Kidney (tissue), 14 donors: ENCODE data around the gene IMMT. TPM values are rescaled to one million over a fixed set of nuclear protein-coding genes. Genes with fewer than 3 reads are reported as not detected.

ENCODE experiments used
- DNase-seq, 5 donors: peaks; one replicate each; pipeline ENCODE4 v3.0.0-alpha.2; 2013 to 2020
- FAIRE-seq: peaks from 2 replicates; lab custom pipeline; 2012; peaks lifted over from hg19 to GRCh38; lab: Jason Lieb, UNC
- H3K27ac ChIP-seq, 2 donors: one replicate each; pipeline ENCODE4 v1.7.0; 2013; ENCODE audit warnings: low read depth in 2 of 2, low read length in 2 of 2, inconsistent platforms in 1 of 2
- H3K27me3 ChIP-seq: one replicate; pipeline ENCODE4 v1.7.1; 2013; ENCODE audit warnings: low read length, inconsistent platforms; ENCODE audit not compliant: control insufficient read depth, insufficient read depth
- H3K36me3 ChIP-seq, 3 donors: one replicate each; pipeline versions ENCODE4 v1.7.0 to v1.7.1; 2013; ENCODE audit warnings: low read length in 3 of 3, control low read depth in 1 of 3, inconsistent platforms in 1 of 3; ENCODE audit not compliant: insufficient read depth in 3 of 3, control insufficient read depth in 2 of 3
- H3K4me1 ChIP-seq, 3 donors: one replicate each; pipeline versions ENCODE4 v1.7.0 to v1.7.1; 2013; ENCODE audit warnings: low read length in 3 of 3, inconsistent platforms in 1 of 3, low read depth in 1 of 3; ENCODE audit not compliant: control insufficient read depth in 2 of 3, insufficient read depth in 2 of 3
- H3K4me3 ChIP-seq, 3 donors: one replicate each; pipeline versions ENCODE4 v1.7.0 to v1.8.1; 2013; ENCODE audit warnings: low read length in 3 of 3, control low read depth in 1 of 3, inconsistent platforms in 1 of 3
- H3K9ac ChIP-seq, 3 donors: one replicate each; pipeline versions ENCODE4 v1.7.0 to v1.7.1; 2013; ENCODE audit warnings: low read length in 3 of 3, control low read depth in 1 of 3, inconsistent platforms in 1 of 3
- H3K9me3 ChIP-seq, 3 donors: one replicate each; pipeline versions ENCODE4 v1.7.0 to v1.7.1; 2013; ENCODE audit warnings: low read length in 3 of 3, control low read depth in 1 of 3, inconsistent platforms in 1 of 3; ENCODE audit not compliant: control insufficient read depth in 2 of 3, insufficient read depth in 1 of 3
- intact Hi-C: fragments of 100-400 bp; cut with DNase I; formaldehyde crosslinking; loops from one replicate; pipeline ENCODE4 v1.11.1; 2022
- polyA plus RNA-seq: library from polyadenylated mRNA; stranded (reverse); fragments of 350-450 nt; fragmentation: Illumina TruSeq; extraction: RNeasy Lipid Tissue Mini Kit (QIAGEN cat#74804); gene quantifications from one replicate; pipeline ENCODE4 v1.2.3, GENCODE V29; 2014; ENCODE audit warnings: low read depth, low replicate concordance; ENCODE audit not compliant: insufficient read depth
- total RNA-seq: library from RNA; stranded (reverse); fragmentation: NEBNext Ultra II Directional; extraction: Animal tissue kit (Norgen Biotek cat#: 25700); gene quantifications from one replicate; pipeline ENCODE4 v1.2.1, GENCODE V29; 2021
- TF ChIP-seq, protein P1 (sequence below): IDR thresholded peaks from 3 replicates; pipeline ENCODE4 v1.5.1; 2012; ENCODE audit warnings: mild to moderate bottlenecking, moderate library complexity, borderline replicate concordance; ENCODE audit not compliant: insufficient read depth; ENCODE audit errors: extremely low read depth
- donor health status: control.
- donor health status: control.
- donor health status: control.
- donor health status: control.
- donor health status: control.
- donor health status: DM: yes; HTN: yes; CAD: no.
- donor health status: Normal renal cell carcinoma (clear cell type).

IMMT gene
- total and polyA plus RNA-seq, 2 donors from 2014 or later: 74.0 to 113 TPM

DNA sequence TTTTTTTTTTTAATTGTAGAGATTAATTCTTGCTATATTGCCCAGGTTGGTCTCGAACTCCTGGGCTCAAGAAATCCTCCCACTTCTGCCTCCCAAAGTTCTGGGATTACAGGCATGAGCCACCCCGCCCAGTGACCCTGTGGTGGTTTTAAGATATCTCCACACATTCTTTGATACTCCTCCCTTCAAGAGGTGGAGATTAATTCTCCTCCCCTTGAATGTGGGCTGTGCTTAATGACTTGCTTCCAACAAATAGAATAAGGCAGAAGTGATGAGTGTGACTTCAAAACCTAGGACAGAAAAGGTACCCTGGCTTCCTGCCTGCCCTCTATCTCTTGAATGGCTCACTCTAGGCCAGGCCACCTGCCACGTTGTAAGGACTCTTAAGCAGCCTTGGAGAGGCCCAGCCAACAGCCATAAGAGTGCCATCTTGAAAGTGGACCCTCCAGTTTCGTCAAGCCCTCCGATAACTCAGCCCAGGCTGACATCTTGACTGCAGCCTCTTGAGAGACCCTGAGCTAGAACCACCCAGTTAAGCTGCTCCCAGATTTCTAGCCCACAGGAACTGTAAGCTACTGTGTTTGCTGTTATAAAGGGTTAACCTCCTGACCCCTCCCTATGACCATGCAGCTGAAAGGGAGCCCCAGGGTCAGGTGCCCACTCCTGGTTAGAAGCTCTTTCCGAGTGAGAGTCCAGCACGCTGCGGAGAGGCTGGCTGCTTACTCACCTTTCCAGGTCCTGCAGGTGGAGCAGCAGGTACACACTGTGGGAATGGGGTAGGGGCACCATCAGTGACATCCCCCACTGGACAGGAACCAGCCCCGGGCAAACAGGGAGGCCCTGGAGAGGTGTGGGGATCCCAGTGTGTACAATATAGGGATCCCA is 31.6 kb upstream of the IMMT start:
- Histone ChIP-seq H3K4me3 (no peak overlapping the region), H3K9me3 (no peaks in the 10 kb centered on the region), H3K27ac (no peak overlapping the region), H3K9ac (no peak overlapping the region), H3K36me3 (no peaks in the 10 kb centered on the region), H3K4me1 (no peaks in the 10 kb centered on the region), H3K27me3 (no peaks in the 10 kb centered on the region)
- no peak for DNase-seq
- FAIRE-seq: no peak
- TF ChIP-seq, protein P1, sequence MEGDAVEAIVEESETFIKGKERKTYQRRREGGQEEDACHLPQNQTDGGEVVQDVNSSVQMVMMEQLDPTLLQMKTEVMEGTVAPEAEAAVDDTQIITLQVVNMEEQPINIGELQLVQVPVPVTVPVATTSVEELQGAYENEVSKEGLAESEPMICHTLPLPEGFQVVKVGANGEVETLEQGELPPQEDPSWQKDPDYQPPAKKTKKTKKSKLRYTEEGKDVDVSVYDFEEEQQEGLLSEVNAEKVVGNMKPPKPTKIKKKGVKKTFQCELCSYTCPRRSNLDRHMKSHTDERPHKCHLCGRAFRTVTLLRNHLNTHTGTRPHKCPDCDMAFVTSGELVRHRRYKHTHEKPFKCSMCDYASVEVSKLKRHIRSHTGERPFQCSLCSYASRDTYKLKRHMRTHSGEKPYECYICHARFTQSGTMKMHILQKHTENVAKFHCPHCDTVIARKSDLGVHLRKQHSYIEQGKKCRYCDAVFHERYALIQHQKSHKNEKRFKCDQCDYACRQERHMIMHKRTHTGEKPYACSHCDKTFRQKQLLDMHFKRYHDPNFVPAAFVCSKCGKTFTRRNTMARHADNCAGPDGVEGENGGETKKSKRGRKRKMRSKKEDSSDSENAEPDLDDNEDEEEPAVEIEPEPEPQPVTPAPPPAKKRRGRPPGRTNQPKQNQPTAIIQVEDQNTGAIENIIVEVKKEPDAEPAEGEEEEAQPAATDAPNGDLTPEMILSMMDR: no peak
- intact Hi-C loops: loop anchor here (10.0 kb wide), 1 partner anchor 138 kb away; no protein-coding TSS in a partner anchor

DNA sequence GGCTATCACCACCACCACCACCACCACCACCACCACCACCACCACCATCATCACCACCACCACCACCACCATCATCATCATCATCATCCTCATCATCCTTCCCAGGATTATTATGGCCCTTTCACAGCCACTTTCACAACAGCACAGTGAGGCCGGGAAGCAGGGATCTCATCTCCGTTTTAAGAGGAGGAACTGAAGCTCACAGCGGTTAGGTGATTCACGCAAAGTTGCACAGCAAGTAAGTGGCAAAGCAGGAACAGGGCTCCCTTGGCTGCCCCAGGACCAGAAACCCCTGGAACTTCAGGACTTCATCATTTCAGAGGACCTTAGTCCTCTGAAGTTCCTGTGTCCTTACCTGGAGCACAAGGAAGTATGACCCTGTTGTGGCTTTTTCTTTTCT is 30.8 kb upstream of the IMMT start:
- Histone ChIP-seq H3K4me3 (no peak overlapping the region), H3K36me3 (no peaks in the 10 kb centered on the region), H3K9ac (no peak overlapping the region), H3K4me1 (no peaks in the 10 kb centered on the region), H3K27me3 (no peaks in the 10 kb centered on the region), H3K27ac (no peak overlapping the region), H3K9me3 (no peaks in the 10 kb centered on the region)
- no peak for DNase-seq
- TF ChIP-seq, protein P1: no peak
- no peak for FAIRE-seq
- intact Hi-C loops: loop anchor here (10.0 kb wide), 1 partner anchor 139 kb away; no protein-coding TSS in a partner anchor

DNA sequence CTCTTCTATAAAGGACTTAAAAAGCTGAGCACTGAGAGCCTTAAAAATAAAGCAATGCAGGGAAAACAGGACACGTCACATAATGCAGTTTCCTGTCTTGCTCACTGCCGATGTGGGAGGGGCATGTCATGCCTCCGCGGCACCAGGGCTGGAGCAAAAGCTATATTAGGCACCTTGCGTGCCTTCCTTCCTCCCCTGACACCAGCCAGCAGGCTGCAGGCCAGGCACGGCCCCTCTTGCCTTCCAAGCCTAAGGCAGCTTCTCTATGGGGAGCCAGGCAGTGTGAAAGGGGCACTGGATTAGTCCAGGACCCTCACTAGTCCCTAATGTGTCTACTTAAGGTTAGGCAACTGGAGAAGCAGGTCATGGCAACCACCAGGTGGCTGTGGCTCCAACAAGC is 30.3 kb upstream of the IMMT start:
- intact Hi-C loops: loop anchor here (10.0 kb wide), 1 partner anchor 139 kb away; no protein-coding TSS in a partner anchor
- Histone ChIP-seq H3K4me1 (no peaks in the 10 kb centered on the region), H3K9ac (no peak overlapping the region), H3K9me3 (no peaks in the 10 kb centered on the region), H3K4me3 (no peak overlapping the region), H3K27ac (peak overlapping the region in 1 of 2 donors; percentile 23), H3K27me3 (no peaks in the 10 kb centered on the region), H3K36me3 (no peaks in the 10 kb centered on the region)
- TF ChIP-seq, protein P1: no peak
- FAIRE-seq (no peak), DNase-seq (peak in 1 of 5 donors; percentile 49)
